Measurements from ENCODE around the gene VPREB1.
"Not testable (repeated sequence)": the region's sequence is repeated elsewhere in the genome, so short reads cannot be mapped to it uniquely, and the experiment has no call there.

The VPREB1 gene

DNA sequence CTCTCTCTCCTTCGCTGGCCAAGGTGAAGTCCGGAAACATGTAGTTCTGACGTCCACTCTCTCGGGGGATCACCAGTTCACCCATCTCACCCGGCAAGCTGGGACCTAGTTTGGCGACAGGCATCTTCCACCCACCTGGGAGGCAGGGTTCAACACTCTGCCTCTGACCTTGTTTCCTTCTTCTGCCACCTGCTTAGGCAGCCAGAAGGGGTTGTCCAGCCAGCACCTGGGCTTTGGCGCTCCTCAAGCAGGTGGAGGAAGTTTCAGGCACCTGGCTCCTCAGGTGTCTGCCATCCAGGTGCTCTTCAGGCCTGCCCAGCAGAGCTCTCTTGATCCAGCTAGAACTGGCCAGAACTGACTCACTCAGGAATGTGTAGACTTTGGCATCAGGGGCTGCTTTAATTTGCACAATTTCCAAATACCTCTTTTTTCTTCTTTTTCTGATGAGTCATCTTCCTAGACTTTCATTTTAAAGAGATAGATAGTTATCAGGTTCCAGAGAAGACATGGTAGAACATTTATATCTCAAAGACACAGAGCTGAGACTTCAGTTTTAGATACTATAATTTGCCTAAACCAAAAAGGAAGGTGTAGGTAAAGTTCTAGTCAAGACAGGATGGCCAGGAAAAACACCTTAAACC lies 25.6 kb downstream of the VPREB1 start:
- H3K27me3 Mint-ChIP-seq (ENCODE audit: low read depth, poor library complexity); DNase-seq; H3K36me3 Mint-ChIP-seq (ENCODE audit: low read depth); H3K9me3 Mint-ChIP-seq; H3K4me3 Mint-ChIP-seq; H3K4me1 Mint-ChIP-seq; H3K27ac Mint-ChIP-seq: not testable (repeated sequence)

DNA sequence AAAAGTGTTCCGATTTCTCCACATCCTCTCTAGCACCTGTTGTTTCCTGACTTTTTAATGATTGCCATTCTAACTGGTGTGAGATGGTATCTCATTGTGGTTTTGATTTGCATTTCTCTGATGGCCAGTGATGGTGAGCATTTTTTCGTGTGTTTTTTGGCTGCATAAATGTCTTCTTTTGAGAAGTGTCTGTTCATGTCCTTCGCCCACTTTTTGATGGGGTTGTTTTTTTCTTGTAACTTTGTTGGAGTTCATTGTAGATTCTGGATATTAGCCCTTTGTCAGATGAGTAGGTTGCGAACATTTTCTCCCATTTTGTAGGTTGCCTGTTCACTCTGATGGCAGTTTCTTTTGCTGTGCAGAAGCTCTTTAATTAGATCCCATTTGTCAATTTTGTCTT lies 32.8 kb downstream of the VPREB1 start:
- not testable (repeated sequence) for H3K27me3 Mint-ChIP-seq (ENCODE audit: low read depth, poor library complexity); H3K27ac Mint-ChIP-seq; H3K4me1 Mint-ChIP-seq; H3K36me3 Mint-ChIP-seq (ENCODE audit: low read depth); H3K9me3 Mint-ChIP-seq; H3K4me3 Mint-ChIP-seq; DNase-seq

DNA sequence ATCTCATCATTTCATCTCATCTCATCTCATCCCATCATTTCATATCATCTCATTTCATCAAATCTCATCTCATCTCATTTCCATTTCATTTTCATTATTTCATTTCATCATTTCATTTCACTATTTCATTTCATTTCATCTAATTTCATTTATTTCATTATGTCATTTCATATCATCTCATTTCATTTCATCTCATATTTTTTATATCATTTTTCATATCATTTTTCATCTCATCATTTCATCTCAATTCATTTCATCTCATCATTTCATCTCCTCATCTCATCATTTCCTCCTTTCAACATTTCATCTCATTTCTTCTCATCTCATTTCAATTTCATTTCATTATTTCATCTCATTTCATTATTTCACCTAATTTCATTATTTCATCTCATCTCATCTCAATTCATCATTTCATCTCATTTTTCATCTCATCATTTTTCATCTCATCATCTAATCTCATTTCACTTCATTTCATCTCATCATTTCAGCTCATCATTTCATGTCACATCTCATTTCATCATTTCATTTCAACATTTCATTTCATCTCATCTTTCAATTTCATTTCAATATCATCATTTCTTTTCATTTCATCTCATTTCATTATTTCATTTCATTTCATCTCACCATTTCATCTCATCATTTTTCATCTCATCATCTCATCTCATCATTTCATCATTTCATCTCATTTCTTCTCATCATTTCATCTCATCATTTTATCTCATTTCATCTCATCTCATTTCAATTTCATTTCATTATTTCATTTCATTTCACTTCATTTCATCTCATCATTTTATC lies 40.6 kb downstream of the VPREB1 start:
- not testable (repeated sequence) for DNase-seq; H3K27me3 Mint-ChIP-seq (ENCODE audit: low read depth, poor library complexity); H3K27ac Mint-ChIP-seq; H3K4me1 Mint-ChIP-seq; H3K4me3 Mint-ChIP-seq
- Mint-ChIP-seq H3K36me3 (ENCODE audit: low read depth) (peaks cover 17% of the 10 kb centered on the region), H3K9me3 (peaks cover 11% of the 10 kb centered on the region)

DNA sequence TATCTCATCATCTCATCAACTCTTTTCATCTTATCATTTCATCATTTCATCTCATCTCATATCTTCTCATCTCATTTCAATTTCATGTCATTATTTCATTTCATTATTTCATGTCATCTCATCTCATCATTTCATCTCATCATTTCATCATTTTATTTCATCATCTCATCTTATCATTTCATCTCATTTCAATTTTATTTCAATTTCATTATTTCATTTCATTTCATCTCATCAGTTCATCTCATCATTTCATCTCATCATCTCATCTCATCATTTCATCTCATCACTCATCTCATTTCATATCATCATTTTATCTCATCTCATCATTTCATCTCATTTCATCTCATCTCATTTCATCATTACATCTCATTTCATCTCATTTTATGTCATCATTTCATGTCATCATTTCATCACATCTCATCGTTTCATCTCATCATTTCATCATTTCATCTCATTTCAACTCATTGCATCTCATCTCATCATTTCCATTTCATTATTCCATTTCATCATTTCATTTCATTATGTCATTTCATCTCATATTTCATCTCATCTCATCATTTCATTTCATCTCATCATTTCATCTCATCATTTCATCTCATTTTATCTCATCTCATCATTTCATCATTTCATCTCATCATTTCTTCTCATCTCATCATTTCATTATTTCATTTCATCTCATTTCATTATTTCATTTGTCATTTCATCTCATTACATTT lies 42.0 kb downstream of the VPREB1 start:
- not testable (repeated sequence) for H3K27me3 Mint-ChIP-seq (ENCODE audit: low read depth, poor library complexity); H3K27ac Mint-ChIP-seq; H3K4me1 Mint-ChIP-seq

DNA sequence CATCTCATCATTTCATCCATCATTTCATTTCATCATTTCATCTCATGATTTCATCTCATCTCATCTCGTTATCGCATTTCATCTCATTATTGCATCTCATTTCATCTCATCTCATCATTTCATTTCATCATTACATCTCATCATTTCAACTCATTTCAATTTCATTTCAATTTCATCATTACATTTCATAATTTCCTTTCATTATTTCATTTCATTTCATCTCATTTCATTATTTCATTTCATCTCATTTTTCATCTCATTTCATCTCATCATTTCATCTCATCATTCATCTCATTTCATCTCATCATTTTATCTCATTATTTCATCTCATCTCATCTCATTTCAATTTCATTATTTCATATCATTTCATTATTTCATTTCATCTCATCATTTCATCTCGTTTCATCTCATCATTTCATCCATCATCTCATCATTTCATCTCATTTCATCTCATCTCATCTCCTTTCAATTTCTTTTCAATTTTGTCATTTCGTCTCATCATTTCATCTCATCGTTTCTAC lies 42.6 kb downstream of the VPREB1 start:
- H3K4me1 Mint-ChIP-seq; H3K27ac Mint-ChIP-seq; DNase-seq; H3K27me3 Mint-ChIP-seq (ENCODE audit: low read depth, poor library complexity); H3K4me3 Mint-ChIP-seq; H3K9me3 Mint-ChIP-seq: not testable (repeated sequence)
- peaks cover 11% of the 10 kb centered on the region for H3K36me3 Mint-ChIP-seq (ENCODE audit: low read depth)

More for the DNA sequence above, 42.0 kb downstream of the VPREB1 start:
- DNase-seq, H3K4me3 Mint-ChIP-seq, H3K9me3 Mint-ChIP-seq: not testable (repeated sequence)
- peaks cover 13% of the 10 kb centered on the region for H3K36me3 Mint-ChIP-seq (ENCODE audit: low read depth)

DNA sequence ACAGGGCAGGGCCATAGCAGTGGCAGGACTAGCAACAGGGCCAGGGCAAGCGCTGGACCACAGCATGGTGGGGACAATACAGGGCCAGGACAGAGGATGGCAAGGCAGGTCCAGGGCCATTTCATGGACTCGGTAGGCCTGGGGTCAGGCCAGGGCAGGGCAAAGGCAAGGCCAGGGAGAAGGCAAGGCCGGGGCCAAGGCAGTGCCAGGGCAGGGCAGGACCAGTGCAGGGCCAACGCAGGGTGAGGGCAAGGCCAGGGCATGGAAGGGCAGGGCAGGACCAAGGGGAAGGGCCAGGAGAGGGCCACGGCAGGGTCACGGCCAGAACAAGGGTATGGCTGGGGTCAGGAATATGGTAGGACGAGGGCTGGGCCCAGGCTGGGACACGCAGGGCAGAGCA lies 45.1 kb downstream of the VPREB1 start:
- H3K27ac Mint-ChIP-seq; H3K4me1 Mint-ChIP-seq; H3K9me3 Mint-ChIP-seq; H3K36me3 Mint-ChIP-seq (ENCODE audit: low read depth); H3K4me3 Mint-ChIP-seq; H3K27me3 Mint-ChIP-seq (ENCODE audit: low read depth, poor library complexity); DNase-seq: not testable (repeated sequence)

DNA sequence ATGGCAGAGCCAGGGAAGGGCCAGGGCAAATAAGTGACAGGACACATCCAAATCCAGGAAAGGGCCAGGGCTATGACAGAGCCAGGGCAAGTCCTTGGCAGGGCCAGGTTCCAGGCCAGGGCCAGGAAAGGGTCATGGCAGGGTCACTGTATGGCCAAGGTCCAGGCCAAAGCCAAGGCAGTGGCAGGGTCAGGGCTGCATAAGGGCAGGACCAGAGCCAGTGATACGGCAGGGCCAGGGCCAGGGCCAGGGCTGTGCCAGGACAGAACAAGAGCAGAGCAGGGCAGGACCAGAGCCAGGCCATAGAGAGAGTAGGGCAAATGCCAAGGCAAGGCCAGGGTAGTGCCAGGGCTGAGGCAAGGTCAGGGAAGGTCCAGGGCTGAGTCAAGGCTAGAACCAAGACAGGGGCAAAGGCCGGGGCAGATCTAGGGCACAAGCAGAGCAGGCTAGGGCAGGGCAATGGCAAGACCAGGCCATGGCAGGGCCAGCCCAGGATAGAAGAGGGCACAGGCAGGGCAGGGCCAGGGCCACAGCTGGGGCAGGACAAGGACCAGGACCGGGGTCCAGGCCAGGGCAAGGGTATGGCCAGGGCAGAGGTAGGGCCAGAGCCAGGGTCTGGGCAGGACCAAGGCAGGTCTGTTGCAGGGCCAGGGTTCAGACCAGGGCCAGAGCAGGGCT lies 46.7 kb downstream of the VPREB1 start:
- not testable (repeated sequence) for H3K36me3 Mint-ChIP-seq (ENCODE audit: low read depth); H3K4me3 Mint-ChIP-seq; H3K27me3 Mint-ChIP-seq (ENCODE audit: low read depth, poor library complexity); DNase-seq; H3K4me1 Mint-ChIP-seq; H3K9me3 Mint-ChIP-seq; H3K27ac Mint-ChIP-seq

DNA sequence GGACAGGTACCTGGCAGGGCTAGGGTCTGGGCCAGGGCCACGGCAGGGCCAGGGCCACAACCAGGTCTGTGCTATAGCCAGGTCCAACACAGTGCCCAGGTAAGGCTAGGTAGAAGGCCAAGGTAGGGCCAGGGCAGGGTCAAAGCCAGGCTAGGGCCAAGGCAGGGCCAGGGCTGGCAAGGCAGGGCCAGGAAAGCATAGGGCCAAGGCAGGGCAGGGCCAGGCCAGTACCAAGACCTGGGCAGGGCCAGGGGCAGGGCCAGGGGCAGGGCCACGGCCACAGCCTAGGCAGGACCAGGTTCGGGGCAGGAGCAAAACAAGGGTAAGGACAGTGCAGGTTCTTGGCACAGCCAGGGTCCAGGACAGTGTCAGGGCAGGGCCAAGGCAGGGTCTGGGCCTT lies 48.1 kb downstream of the VPREB1 start:
- H3K27ac Mint-ChIP-seq = not testable (repeated sequence)
- peaks cover 10% of the 10 kb centered on the region for H3K4me1 Mint-ChIP-seq

DNA sequence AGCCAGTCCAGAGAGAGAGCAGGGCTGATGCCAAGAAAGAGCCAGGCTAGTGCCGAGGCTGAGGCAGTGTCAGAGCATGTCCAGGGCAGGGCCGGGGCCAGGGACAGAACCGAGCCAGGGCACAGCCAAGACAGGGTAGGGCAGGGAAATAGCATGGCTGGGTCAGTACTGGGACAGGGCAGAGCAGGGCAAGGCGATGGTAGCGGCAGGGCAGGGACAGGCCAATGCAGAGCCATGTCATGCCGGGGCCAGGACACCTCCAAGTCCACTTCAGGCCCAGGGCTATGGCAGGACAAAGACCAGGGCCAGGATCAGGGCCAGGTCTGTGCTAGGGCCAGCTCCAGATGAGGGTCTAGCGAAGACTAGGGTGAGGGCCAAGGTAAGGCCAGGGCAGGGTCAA lies 48.9 kb downstream of the VPREB1 start:
- not testable (repeated sequence) for H3K9me3 Mint-ChIP-seq; H3K36me3 Mint-ChIP-seq (ENCODE audit: low read depth); DNase-seq; H3K27ac Mint-ChIP-seq; H3K27me3 Mint-ChIP-seq (ENCODE audit: low read depth, poor library complexity); H3K4me3 Mint-ChIP-seq
- peaks cover 10% of the 10 kb centered on the region for H3K4me1 Mint-ChIP-seq

More for the DNA sequence above, 48.1 kb downstream of the VPREB1 start:
- not testable (repeated sequence) for H3K36me3 Mint-ChIP-seq (ENCODE audit: low read depth); H3K4me3 Mint-ChIP-seq; H3K9me3 Mint-ChIP-seq; DNase-seq; H3K27me3 Mint-ChIP-seq (ENCODE audit: low read depth, poor library complexity)

DNA sequence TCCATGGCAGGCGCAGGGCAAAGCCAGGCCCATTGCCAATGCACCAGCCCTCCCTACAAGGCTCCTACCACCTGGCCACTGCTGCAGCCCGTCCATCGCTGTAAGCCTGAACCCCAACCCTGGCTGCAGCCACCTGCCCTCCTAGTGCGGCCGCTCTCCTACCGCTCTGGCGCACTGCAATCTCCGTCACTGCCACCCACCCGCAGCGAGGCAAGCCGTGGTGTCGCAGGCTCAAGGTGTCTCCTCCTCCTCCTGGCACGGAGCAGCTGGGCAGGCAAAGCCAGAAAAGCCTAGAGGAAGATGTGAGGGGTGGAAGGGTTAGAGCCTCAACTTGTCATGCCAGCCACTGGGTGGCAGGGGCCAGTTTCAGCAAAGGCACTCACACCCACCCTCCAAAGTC lies 50.1 kb downstream of the VPREB1 start:
- H3K27me3 Mint-ChIP-seq (ENCODE audit: low read depth, poor library complexity); H3K4me3 Mint-ChIP-seq; H3K9me3 Mint-ChIP-seq; H3K36me3 Mint-ChIP-seq (ENCODE audit: low read depth); H3K27ac Mint-ChIP-seq; DNase-seq: not testable (repeated sequence)
- H3K4me1 Mint-ChIP-seq = peaks cover 16% of the 10 kb centered on the region
